HCT116 (cell line): Measurements from ENCODE around the gene B4GALNT3. TPM values are rescaled to one million over a fixed set of nuclear protein-coding genes. Genes with fewer than 3 reads are reported as not detected.

Experiments
- ATAC-seq: fragments of 200-7000 bp; cut with Tn5 transposase; 2 replicates; pipeline ENCODE4 v1.9.1; 2020; ENCODE audit warnings: mild to moderate bottlenecking, moderate library complexity
- BruUV-seq: library from RNA; stranded (reverse); fragments of 400-500 nt; replicated peaks from 2 replicates; lab custom pipeline; 2021; lab: Mats Ljungman, UMichigan
- CTCF ChIA-PET: fragments of 300-600 bp; sonication (Branson Sonifier 250); formaldehyde crosslinking; loops from one replicate; lab custom pipeline; 2021; ENCODE audit warnings: antibody characterized with exemption; lab: Charles Lee
- POLR2A ChIA-PET: fragments of 300-600, 350-600 bp; sonication (Branson Sonifier 250); formaldehyde crosslinking; loops from one replicate; lab custom pipeline; 2021; ENCODE audit warnings: antibody characterized with exemption; lab: Charles Lee
- RAD21 ChIA-PET, 2 experiments: fragments of 300-600 bp; sonication (Branson Sonifier 250); formaldehyde crosslinking; loops; one replicate each; lab custom pipeline; 2023; ENCODE audit warnings: low total read pairs in 2 of 2; ENCODE audit not compliant: uncharacterized antibody in 2 of 2, unreplicated experiment in 2 of 2, low non-redundant PET in 1 of 2; lab: Charles Lee
- DNase-seq: peaks from one replicate; pipeline ENCODE4 v3.0.0-alpha.2; 2010; ENCODE audit warnings: low read depth, low spot score
- H2AFZ ChIP-seq: fragments of 200-600 bp; shearing (Covaris generic), sonication (generic); 2 replicates; pipeline ENCODE4 v1.6.1; 2017; ENCODE audit warnings: low read depth, mixed run types, mixed read lengths, antibody characterized with exemption, low read length; ENCODE audit not compliant: poor library complexity, severe bottlenecking
- H3K27ac ChIP-seq: 2 replicates; pipeline ENCODE4 v1.5.1; 2012; ENCODE audit warnings: low read depth, low read length
- H3K27me3 ChIP-seq: fragments of 200-600 bp; sonication (generic); 2 replicates; pipeline ENCODE4 v1.6.1; 2016; ENCODE audit warnings: mixed run types, low read length, mixed read lengths; ENCODE audit not compliant: insufficient read depth
- H3K36me3 ChIP-seq, 2 experiments: fragments of 200-500 bp in 1 of 2; fragments of 200-600 bp in 1 of 2; sonication (Bioruptor generic) in 1 of 2; sonication (generic) in 1 of 2; 2 replicates each; pipeline versions ENCODE4 v1.5.1 to v1.6.1; 2014 to 2016; ENCODE audit warnings: low read length in 2 of 2, inconsistent platforms in 1 of 2, mixed read lengths in 1 of 2, mixed run types in 1 of 2; ENCODE audit not compliant: insufficient read depth in 2 of 2, control insufficient read depth in 1 of 2
- H3K4me1 ChIP-seq, 2 experiments: fragments of 200-600 bp in 1 of 2; sonication (generic) in 1 of 2; 2 replicates each; pipeline versions ENCODE4 v1.5.1 to v1.6.1; 2012 to 2017; ENCODE audit warnings: low read length in 2 of 2, inconsistent platforms in 1 of 2, mild to moderate bottlenecking in 1 of 2, mixed read lengths in 1 of 2, mixed run types in 1 of 2, moderate library complexity in 1 of 2; ENCODE audit not compliant: insufficient read depth in 2 of 2, control insufficient read depth in 1 of 2
- H3K4me2 ChIP-seq: fragments of 200-600 bp; sonication (generic); 2 replicates; pipeline ENCODE4 v1.6.1; 2017; ENCODE audit warnings: mixed run types, low read length, mixed read lengths
- H3K4me3 ChIP-seq, 2 experiments: fragments of 200-600 bp in 1 of 2; sonication (generic) in 1 of 2; replicated peaks in 1 of 2; 2 replicates each; pipeline ENCODE4 v1.5.1; 2011 to 2016; ENCODE audit warnings: low read length in 2 of 2, control low read depth in 1 of 2, low read depth in 1 of 2, mild to moderate bottlenecking in 1 of 2, mixed read lengths in 1 of 2, mixed run types in 1 of 2
- H3K79me2 ChIP-seq: fragments of 200-600 bp; sonication (generic); 2 replicates; pipeline ENCODE4 v1.6.1; 2017; ENCODE audit warnings: mild to moderate bottlenecking, mixed run types, low read length, moderate library complexity, mixed read lengths; ENCODE audit not compliant: insufficient read depth
- H3K9ac ChIP-seq: fragments of 200-600 bp; sonication (generic); 2 replicates; pipeline ENCODE4 v1.6.1; 2016; ENCODE audit warnings: low read length, mixed read lengths
- H3K9me2 ChIP-seq: fragments of 200-600 bp; sonication (generic), shearing (Covaris generic); 2 replicates; pipeline ENCODE4 v1.6.1; 2017; ENCODE audit warnings: mixed run types, mild to moderate bottlenecking, moderate library complexity; ENCODE audit not compliant: insufficient read depth
- H3K9me3 ChIP-seq, 2 experiments: fragments of 200-500 bp in 1 of 2; fragments of 200-600 bp in 1 of 2; sonication (Bioruptor generic) in 1 of 2; sonication (generic) in 1 of 2; 2 replicates each; pipeline ENCODE4 v1.6.1; 2014 to 2017; ENCODE audit warnings: low read length in 2 of 2, mixed read lengths in 2 of 2, inconsistent platforms in 1 of 2, low read depth in 1 of 2, mild to moderate bottlenecking in 1 of 2, mixed run types in 1 of 2, moderate library complexity in 1 of 2; ENCODE audit not compliant: control insufficient read depth in 1 of 2, insufficient read depth in 1 of 2
- H4K20me1 ChIP-seq: fragments of 200-600 bp; sonication (generic), shearing (Covaris generic); 2 replicates; pipeline ENCODE4 v1.6.1; 2017; ENCODE audit warnings: mixed run types, mild to moderate bottlenecking, moderate library complexity; ENCODE audit not compliant: insufficient read depth
- ATF3 ChIP-seq: IDR thresholded peaks from 2 replicates; pipeline ENCODE4 v1.6.1; 2012
- CBX3 ChIP-seq: IDR thresholded peaks from 2 replicates; pipeline ENCODE4 v1.6.1; 2012; ENCODE audit warnings: low read depth
- CEBPB ChIP-seq: IDR thresholded peaks from 2 replicates; pipeline ENCODE4 v1.6.1; 2012; ENCODE audit warnings: low read depth
- EGR1 ChIP-seq: IDR thresholded peaks from 2 replicates; pipeline ENCODE4 v1.6.1; 2012; ENCODE audit warnings: low read depth
- ELF1 ChIP-seq: IDR thresholded peaks from 2 replicates; pipeline ENCODE4 v1.6.1; 2012; ENCODE audit warnings: low read depth, borderline replicate concordance
- FOSL1 ChIP-seq: IDR thresholded peaks from 2 replicates; pipeline ENCODE4 v1.6.1; 2012; ENCODE audit warnings: low read depth
- JUND ChIP-seq: IDR thresholded peaks from 2 replicates; pipeline ENCODE4 v1.6.1; 2012
- POLR2AphosphoS5 ChIP-seq: IDR thresholded peaks from 2 replicates; pipeline ENCODE4 v1.6.1; 2011; ENCODE audit warnings: mild to moderate bottlenecking, low read depth, low read length, moderate library complexity
- RAD21 ChIP-seq: IDR thresholded peaks from 2 replicates; pipeline ENCODE4 v1.6.1; 2012; ENCODE audit warnings: low read depth, mild to moderate bottlenecking
- SIN3A ChIP-seq: IDR thresholded peaks from 2 replicates; pipeline ENCODE4 v1.6.1; 2012; ENCODE audit warnings: low read depth
- SRF ChIP-seq: IDR thresholded peaks from 2 replicates; pipeline ENCODE4 v1.6.1; 2012; ENCODE audit warnings: low read depth
- TCF7L2 ChIP-seq: IDR thresholded peaks from 2 replicates; pipeline ENCODE4 v1.7.0; 2011; ENCODE audit warnings: borderline replicate concordance, inconsistent platforms; ENCODE audit not compliant: insufficient read depth, insufficient read length; ENCODE audit errors: extremely low read depth
- ZFX ChIP-seq: fragments of 450-650 bp; IDR thresholded peaks from 2 replicates; pipeline ENCODE4 v1.6.1; 2017
- intact Hi-C: fragments of 100-400 bp; cut with micrococcal nuclease; formaldehyde crosslinking; loops from 2 replicates; pipeline ENCODE4 v1.10.0; 2022
- total RNA-seq: library from RNA; stranded (reverse); gene quantifications from one replicate; pipeline ENCODE4 v1.2.1, GENCODE V29; 2021; ENCODE audit not compliant: unreplicated experiment

The B4GALNT3 gene
- total RNA-seq, 1 experiment from 2014 or later = 18.2 TPM

DNA sequence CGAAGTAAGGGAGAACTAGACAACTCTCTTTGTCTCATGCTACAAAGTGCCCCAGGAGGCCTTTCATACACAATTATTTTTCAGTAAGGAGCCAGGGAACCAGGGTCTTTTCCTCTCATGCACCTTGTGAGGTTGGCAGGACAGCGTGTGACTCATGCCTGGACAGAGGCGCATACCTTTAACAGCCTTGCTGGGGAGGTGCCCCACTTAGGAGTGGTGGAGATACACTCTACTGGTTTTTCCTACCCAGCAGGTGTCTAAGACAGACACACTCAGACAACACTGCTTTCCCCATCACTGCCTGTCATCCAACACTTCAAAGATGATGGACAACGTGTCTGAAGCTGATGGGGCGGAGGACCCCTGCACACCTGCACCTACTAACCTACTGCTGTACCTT lies 49.1 kb downstream of the B4GALNT3 start:
- Histone ChIP-seq H3K36me3 (no peaks in the 10 kb centered on the region), H3K27ac (no peak overlapping the region), H3K27me3 (no peaks in the 10 kb centered on the region), H2AFZ (no peak overlapping the region), H3K9ac (no peak overlapping the region), H3K79me2 (no peaks in the 10 kb centered on the region), H3K4me3 (no peak overlapping the region), H3K9me3 (no peaks in the 10 kb centered on the region), H3K9me2 (no peaks in the 10 kb centered on the region), H3K4me1 (peaks cover 21 to 29% of the 10 kb centered on the region in 2 experiments), H4K20me1 (no peaks in the 10 kb centered on the region), H3K4me2 (peak overlapping the region; percentile 8; the same call in 1 of the 2 replicates)
- POLR2A ChIA-PET = no interaction called here
- DNase-seq = no peak
- no peak for TF ChIP-seq CEBPB
- TF ChIP-seq JUND = peak; percentile 26; the same call in 1 of the 2 replicates
- no peak for TF ChIP-seq ELF1
- peak; percentile 38; the same call in 1 of the 2 replicates for TF ChIP-seq FOSL1
- intact Hi-C loops = no loop called here
- ATAC-seq = peak; percentile 74
- RAD21 ChIA-PET = no interaction called here
- no TSS peak for BruUV-seq
- CTCF ChIA-PET = no interaction called here

GRCh38 chr12:509500-509899 lies 49.8 kb downstream of the B4GALNT3 start:
- intact Hi-C loops = no loop called here
- no peak for DNase-seq
- H2AFZ ChIP-seq = no peak overlapping the region

More at GRCh38 chr12:509500-509899, 49.8 kb downstream of the B4GALNT3 start:
- Histone ChIP-seq H3K4me3 (no peak overlapping the region), H3K9ac (no peak overlapping the region), H3K9me2 (no peaks in the 10 kb centered on the region), H3K79me2 (no peaks in the 10 kb centered on the region), H4K20me1 (no peaks in the 10 kb centered on the region), H3K4me2 (no peak overlapping the region; the same call in 1 of the 2 replicates), H3K4me1 (peaks cover 21 to 26% of the 10 kb centered on the region in 2 experiments), H3K9me3 (no peaks in the 10 kb centered on the region), H3K27ac (no peak overlapping the region), H3K27me3 (no peaks in the 10 kb centered on the region), H3K36me3 (no peaks in the 10 kb centered on the region)
- TF ChIP-seq RAD21 = no peak
- no peak for TF ChIP-seq TCF7L2
- no peak for TF ChIP-seq SRF
- no peak for TF ChIP-seq POLR2AphosphoS5
- TF ChIP-seq EGR1 = no peak
- TF ChIP-seq ZFX = no peak
- no peak for TF ChIP-seq ATF3
- TF ChIP-seq SIN3A = no peak
- no peak for TF ChIP-seq CBX3
- no peak for ATAC-seq
- ChIA-PET POLR2A (no interaction called here), CTCF (no interaction called here), RAD21 (no interaction called here)
- BruUV-seq = no TSS peak
